ENCODE measurements around the gene SEC14L5. TPM values are rescaled to one million over a fixed set of nuclear protein-coding genes. Genes with fewer than 3 reads are reported as not detected.

SEC14L5 gene
- total RNA-seq, 4 donors from 2014 or later: 1.0 to 1.8 (median 1.4) TPM

DNA sequence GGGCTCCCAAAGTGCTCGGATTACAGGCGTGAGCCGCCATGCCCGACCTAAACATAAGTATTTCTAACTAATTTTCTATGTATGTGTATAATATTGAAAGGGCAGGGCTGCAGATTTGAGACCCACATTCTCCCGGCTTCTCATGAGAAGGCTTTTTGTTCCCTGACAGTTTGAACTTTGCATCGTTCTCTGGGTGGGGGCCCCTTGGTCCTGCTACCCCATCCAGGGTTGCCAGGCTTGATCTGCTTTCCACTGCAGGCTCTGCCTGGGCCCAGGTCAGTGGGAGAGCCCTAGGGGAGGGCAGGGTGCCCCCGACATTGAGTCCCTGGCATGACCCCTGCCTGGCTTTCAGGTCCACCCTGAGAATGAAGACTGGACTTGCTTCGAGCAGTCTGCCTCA lies 32.3 kb downstream of the SEC14L5 start:
- TF ChIP-seq POLR2A (IDR thresholded peaks at IDR 0.05) (no peak), POLR2AphosphoS5 (IDR thresholded peaks at IDR 0.05) (no peak), EP300 (IDR thresholded peaks at IDR 0.05) (no peak)
- TF ChIP-seq, protein P1, sequence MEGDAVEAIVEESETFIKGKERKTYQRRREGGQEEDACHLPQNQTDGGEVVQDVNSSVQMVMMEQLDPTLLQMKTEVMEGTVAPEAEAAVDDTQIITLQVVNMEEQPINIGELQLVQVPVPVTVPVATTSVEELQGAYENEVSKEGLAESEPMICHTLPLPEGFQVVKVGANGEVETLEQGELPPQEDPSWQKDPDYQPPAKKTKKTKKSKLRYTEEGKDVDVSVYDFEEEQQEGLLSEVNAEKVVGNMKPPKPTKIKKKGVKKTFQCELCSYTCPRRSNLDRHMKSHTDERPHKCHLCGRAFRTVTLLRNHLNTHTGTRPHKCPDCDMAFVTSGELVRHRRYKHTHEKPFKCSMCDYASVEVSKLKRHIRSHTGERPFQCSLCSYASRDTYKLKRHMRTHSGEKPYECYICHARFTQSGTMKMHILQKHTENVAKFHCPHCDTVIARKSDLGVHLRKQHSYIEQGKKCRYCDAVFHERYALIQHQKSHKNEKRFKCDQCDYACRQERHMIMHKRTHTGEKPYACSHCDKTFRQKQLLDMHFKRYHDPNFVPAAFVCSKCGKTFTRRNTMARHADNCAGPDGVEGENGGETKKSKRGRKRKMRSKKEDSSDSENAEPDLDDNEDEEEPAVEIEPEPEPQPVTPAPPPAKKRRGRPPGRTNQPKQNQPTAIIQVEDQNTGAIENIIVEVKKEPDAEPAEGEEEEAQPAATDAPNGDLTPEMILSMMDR (IDR thresholded peaks at IDR 0.05): no peak
- WGBS: 92% methylated on average over 7 of the region's 8 CpGs
- Histone ChIP-seq H3K9me3 (no peaks in the 10 kb centered on the region), H3K4me3 (no peak overlapping the region), H3K36me3 (no peaks in the 10 kb centered on the region), H3K27ac (no peak overlapping the region), H3K27me3 (peaks cover 32% of the 10 kb centered on the region), H3K4me1 (peaks cover 9% of the 10 kb centered on the region)
- DNase-seq (ENCODE audit: low spot score in 2 of 2): no peak

DNA sequence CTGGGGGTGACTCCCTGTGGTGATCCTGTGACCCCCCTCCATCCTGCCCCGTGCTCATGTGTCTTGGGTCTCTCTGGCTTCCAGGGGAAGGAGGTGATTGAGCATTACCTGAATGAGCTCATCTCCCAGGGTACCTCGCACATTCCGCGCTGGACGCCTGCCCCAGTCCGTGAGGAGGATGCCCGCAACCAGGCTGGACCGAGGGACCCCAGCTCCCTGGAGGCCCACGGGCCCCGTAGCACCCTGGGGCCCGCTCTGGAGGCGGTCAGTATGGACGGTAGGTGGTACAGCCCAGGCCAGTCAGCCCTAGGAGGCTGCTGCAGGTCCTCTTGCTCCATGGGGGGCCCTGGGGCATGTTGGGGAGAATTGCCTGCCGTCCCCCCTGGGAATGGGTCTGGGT lies 33.6 kb downstream of the SEC14L5 start:
- TF ChIP-seq POLR2A (IDR thresholded peaks at IDR 0.05) (no peak), POLR2AphosphoS5 (IDR thresholded peaks at IDR 0.05) (no peak), EP300 (IDR thresholded peaks at IDR 0.05) (no peak)
- TF ChIP-seq, protein P1 (IDR thresholded peaks at IDR 0.05): no peak
- no peak overlapping the region for H3K4me3 ChIP-seq
- 90% methylated on average over 2 of the region's 14 CpGs for WGBS
- no peak overlapping the region for H3K27ac ChIP-seq
- H3K36me3 ChIP-seq: no peaks in the 10 kb centered on the region
- DNase-seq (ENCODE audit: low spot score in 2 of 2): no peak
- peaks cover 32% of the 10 kb centered on the region for H3K27me3 ChIP-seq
- H3K9me3 ChIP-seq: no peaks in the 10 kb centered on the region
- peaks cover 9% of the 10 kb centered on the region for H3K4me1 ChIP-seq

DNA sequence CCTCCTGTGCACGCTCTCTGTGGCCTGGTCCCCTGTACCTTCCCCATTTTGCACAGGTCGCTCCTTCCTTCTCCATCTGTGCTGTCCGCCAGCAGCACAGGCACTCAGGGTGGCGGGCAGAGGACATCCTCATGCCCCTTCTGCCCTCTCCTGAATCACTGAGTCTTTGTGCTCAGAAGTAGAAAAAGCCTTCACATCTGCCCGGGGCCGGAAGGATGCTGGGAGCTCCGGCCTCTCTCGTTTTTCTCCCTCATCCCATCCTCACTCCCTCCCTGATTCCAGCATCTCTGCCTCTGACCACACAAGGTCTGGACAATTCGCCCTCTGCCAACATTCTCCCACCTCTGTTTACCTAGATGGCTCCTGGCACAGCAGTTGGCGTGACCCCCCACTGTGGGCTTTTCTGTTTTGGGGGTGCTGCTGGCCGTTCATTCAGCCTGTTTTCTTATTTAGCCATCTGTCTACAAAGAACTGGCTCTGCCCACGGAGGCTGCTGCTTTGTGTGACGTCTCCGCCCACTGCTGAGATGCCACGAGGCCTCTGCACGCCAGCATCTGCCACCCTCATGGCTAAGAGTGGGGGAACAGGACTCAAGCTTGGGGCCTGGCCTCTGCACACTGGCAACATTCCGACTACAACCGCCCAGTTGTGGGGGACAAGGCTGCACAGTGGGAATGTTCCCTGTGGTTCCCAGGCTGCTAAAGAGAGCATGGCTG lies 36.7 kb downstream of the SEC14L5 start:
- 70% methylated on average over 17 of the region's 18 CpGs for WGBS
- H3K36me3 ChIP-seq: no peaks in the 10 kb centered on the region
- TF ChIP-seq, protein P1 (IDR thresholded peaks at IDR 0.05): no peak
- TF ChIP-seq EP300 (IDR thresholded peaks at IDR 0.05) (no peak), POLR2A (IDR thresholded peaks at IDR 0.05) (no peak), POLR2AphosphoS5 (IDR thresholded peaks at IDR 0.05) (no peak)

DNA sequence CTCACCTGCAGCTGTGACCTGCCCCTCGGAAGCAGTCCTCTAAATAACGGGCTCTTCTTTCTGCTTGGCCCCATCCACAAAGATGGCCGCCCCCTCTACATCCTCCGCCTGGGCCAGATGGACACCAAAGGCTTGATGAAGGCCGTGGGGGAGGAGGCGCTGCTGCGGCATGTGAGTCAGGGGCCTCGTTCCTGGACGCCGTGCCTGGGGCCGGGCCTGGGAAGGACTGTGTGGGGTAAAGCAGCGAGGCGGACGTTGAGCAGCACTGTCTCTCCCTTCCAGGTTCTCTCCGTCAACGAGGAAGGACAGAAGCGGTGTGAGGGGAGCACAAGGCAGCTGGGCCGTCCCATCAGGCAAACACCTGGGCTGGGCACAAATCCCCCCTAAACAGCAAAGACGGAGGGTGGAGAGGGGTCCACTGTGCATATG lies 42.5 kb downstream of the SEC14L5 start:
- no peaks in the 10 kb centered on the region for H3K27me3 ChIP-seq
- H3K36me3 ChIP-seq: no peaks in the 10 kb centered on the region
- DNase-seq (ENCODE audit: low spot score in 2 of 2): no peak
- no peaks in the 10 kb centered on the region for H3K9me3 ChIP-seq
- H3K4me1 ChIP-seq: no peaks in the 10 kb centered on the region
- WGBS: 89% methylated on average over 16 of the region's 19 CpGs
- no peak overlapping the region for H3K4me3 ChIP-seq
- TF ChIP-seq, protein P1 (IDR thresholded peaks at IDR 0.05): no peak
- TF ChIP-seq POLR2AphosphoS5 (IDR thresholded peaks at IDR 0.05): no peak
- no peak for TF ChIP-seq POLR2A (IDR thresholded peaks at IDR 0.05)
- TF ChIP-seq EP300 (IDR thresholded peaks at IDR 0.05): no peak
- H3K27ac ChIP-seq: no peak overlapping the region

More for the DNA sequence above, 36.7 kb downstream of the SEC14L5 start:
- Histone ChIP-seq H3K4me1 (no peaks in the 10 kb centered on the region), H3K27ac (no peak overlapping the region), H3K27me3 (peaks cover 6% of the 10 kb centered on the region), H3K9me3 (no peaks in the 10 kb centered on the region), H3K4me3 (no peak overlapping the region)
- DNase-seq (ENCODE audit: low spot score in 2 of 2): no peak

DNA sequence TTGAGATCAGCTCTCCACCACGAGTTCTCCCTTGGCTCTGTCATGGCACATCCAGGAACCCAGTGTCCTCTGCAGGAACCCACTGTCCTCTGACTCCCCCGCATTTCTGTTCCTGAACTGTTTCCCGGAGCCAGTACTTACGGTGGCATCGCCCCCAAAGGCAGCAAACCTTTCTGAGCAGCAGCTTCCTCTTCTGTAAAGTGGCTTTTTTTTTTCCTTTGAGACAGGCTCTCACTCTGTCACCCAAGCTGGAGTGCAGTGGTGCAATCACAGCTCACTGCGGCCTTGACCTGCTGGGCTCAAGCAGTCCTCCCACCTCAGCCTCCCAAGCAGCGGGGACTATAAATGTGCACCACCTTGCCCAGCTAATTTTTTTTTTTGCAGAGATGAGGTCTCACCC lies 43.4 kb downstream of the SEC14L5 start:
- H3K4me3 ChIP-seq: no peak overlapping the region
- no peaks in the 10 kb centered on the region for H3K9me3 ChIP-seq
- TF ChIP-seq, protein P1 (IDR thresholded peaks at IDR 0.05): no peak
- TF ChIP-seq POLR2A (IDR thresholded peaks at IDR 0.05) (no peak), POLR2AphosphoS5 (IDR thresholded peaks at IDR 0.05) (no peak), EP300 (IDR thresholded peaks at IDR 0.05) (no peak)
- H3K36me3 ChIP-seq: no peaks in the 10 kb centered on the region
- no peaks in the 10 kb centered on the region for H3K4me1 ChIP-seq
- no peak overlapping the region for H3K27ac ChIP-seq
- WGBS: 72% methylated on average over 7 of the region's 7 CpGs
- H3K27me3 ChIP-seq: no peaks in the 10 kb centered on the region
- DNase-seq (ENCODE audit: low spot score in 2 of 2): no peak

Data from suprapubic skin (tissue), 4 donors.